Non-pigmented ciliary epithelial cell (primary cell): Measurements from ENCODE around the gene UNG.

Experiments
- DNase-seq: peaks from one replicate; pipeline ENCODE4 v3.0.0-alpha.2; 2010; ENCODE audit warnings: low read depth

Gene UNG

DNA sequence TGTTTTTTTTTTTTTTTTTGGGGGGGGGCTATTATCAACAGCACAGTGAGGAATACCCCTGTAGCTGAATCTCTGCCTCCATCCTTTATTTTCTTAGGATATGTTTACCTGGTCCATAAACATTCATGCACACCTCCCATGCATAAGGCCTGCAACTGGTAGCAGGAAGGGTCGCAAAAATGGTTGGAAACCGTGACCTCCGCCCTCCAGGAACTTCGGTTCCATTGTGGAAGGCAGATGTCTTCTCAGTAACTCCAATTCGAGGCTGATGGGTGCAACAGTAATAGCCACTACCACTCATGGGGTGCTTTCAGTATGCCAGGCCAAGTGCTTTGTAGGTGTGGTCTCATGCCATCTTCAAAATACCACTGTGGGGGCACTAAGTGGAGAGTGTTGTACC lies 59.2 kb downstream of the UNG start:
- no peak for DNase-seq

DNA sequence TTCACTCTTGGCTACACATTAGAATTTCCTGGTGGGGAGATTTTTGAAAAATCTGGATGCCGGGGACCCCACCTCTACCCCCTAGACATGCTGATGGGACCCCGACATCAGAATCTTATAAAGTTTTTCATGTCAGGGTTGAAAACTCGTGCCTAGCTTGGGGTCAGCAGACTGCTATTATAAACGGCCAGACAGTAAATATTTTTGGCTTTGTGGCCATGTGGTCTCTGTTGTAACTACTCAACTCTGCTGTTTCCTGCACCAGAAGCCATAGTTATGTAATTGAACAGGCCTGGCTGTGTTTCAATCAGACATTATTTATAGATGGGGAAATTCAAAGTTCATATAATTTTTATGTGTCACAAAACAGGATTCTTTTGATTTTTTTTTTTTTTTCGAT lies 60.6 kb downstream of the UNG start:
- DNase-seq, result no peak

DNA sequence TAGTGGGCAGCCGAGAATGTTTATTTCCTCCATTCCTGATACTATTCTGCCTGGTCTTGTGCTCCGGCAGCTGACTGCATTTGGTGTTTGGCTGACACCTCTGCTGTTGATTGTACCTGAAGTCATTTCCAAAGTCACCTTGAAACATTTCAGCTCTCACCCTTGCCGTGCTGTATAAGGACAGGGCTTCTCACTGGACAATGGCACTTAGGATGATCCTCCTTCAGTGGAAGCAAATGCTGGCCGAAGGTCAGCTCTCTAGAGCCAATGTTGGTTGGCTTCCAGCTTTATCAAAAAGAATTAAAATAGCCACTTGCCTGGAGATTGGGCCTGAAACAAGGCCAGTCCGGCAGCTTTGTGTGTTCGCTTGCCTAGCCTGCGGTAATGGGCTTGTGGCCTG lies 63.0 kb downstream of the UNG start:
- DNase-seq, result no peak
